IMR-90 (cell line): Measurements from ENCODE around the gene HAP1. TPM values are rescaled to one million over a fixed set of nuclear protein-coding genes. Genes with fewer than 3 reads are reported as not detected.
A peak's percentile ranks its signal among the peaks of the same experiment; 100 is the strongest.

Experiments used
- ATAC-seq: fragments of 200-7000 bp; cut with Tn5 transposase; 2 replicates; pipeline ENCODE4 v1.9.1; 2020; ENCODE audit warnings: low read depth, mild to moderate bottlenecking, moderate library complexity
- BruUV-seq: library from RNA; stranded (reverse); fragments of 400-500 nt; replicated peaks from 2 replicates; lab custom pipeline; 2021; lab: Mats Ljungman, UMichigan
- CTCF ChIA-PET: fragments of 300-600 bp; formaldehyde crosslinking; extraction: SDS; loops from one replicate; lab custom pipeline; 2021; ENCODE audit warnings: antibody characterized with exemption; lab: Yijun Ruan, JAX
- POLR2A ChIA-PET: fragments of 300-600 bp; sonication (Branson Sonifier 250); formaldehyde crosslinking; loops from one replicate; lab custom pipeline; 2022; ENCODE audit warnings: antibody characterized with exemption; ENCODE audit not compliant: unreplicated experiment; lab: Charles Lee
- DNase-seq: peaks from one replicate; pipeline ENCODE4 v3.0.0; 2013
- H2AFZ ChIP-seq: replicated peaks from 2 replicates; pipeline ENCODE3; 2013; ENCODE audit warnings: low read length, mild to moderate bottlenecking; ENCODE audit not compliant: poor library complexity
- H2AK5ac ChIP-seq: 2 replicates; pipeline ENCODE4 v1.6.1; 2013; ENCODE audit warnings: low read depth, low read length, inconsistent platforms
- H2AK9ac ChIP-seq: replicated peaks from 2 replicates; pipeline ENCODE3; 2013; ENCODE audit warnings: mild to moderate bottlenecking, low read depth, low read length, moderate library complexity; ENCODE audit not compliant: poor library complexity
- H2BK120ac ChIP-seq: 2 replicates; pipeline ENCODE4 v1.6.1; 2013; ENCODE audit warnings: low read depth, low read length, inconsistent platforms
- H2BK15ac ChIP-seq: 3 replicates; pipeline ENCODE4 v1.6.1; 2013; ENCODE audit warnings: low read depth, low read length, inconsistent platforms
- H2BK20ac ChIP-seq: 2 replicates; pipeline ENCODE4 v1.6.1; 2013; ENCODE audit warnings: low read depth, mild to moderate bottlenecking, inconsistent platforms, low read length, moderate library complexity
- H2BK5ac ChIP-seq: 2 replicates; pipeline ENCODE4 v1.6.1; 2013; ENCODE audit warnings: mild to moderate bottlenecking, low read depth, low read length, inconsistent platforms; ENCODE audit not compliant: poor library complexity, severe bottlenecking
- H3K14ac ChIP-seq: replicated peaks from 2 replicates; pipeline ENCODE4 v1.6.1; 2013; ENCODE audit warnings: low read depth, low read length, inconsistent platforms
- H3K18ac ChIP-seq: 2 replicates; pipeline ENCODE4 v1.6.1; 2013; ENCODE audit warnings: low read depth, low read length, control low read depth
- H3K23ac ChIP-seq: 2 replicates; pipeline ENCODE4 v1.6.1; 2013; ENCODE audit warnings: low read depth, low read length, inconsistent platforms
- H3K27ac ChIP-seq: 2 replicates; pipeline ENCODE4 v1.5.1; 2013; ENCODE audit warnings: mild to moderate bottlenecking, control low read depth, low read length; ENCODE audit not compliant: insufficient read depth
- H3K27me3 ChIP-seq: 2 replicates; pipeline ENCODE4 v1.6.1; 2013; ENCODE audit warnings: low read length; ENCODE audit not compliant: control insufficient read depth, insufficient read depth
- H3K36me3 ChIP-seq: 2 replicates; pipeline ENCODE4 v1.6.1; 2013; ENCODE audit warnings: low read length, mixed read lengths; ENCODE audit not compliant: control insufficient read depth, insufficient read depth
- H3K4ac ChIP-seq: 2 replicates; pipeline ENCODE4 v1.6.1; 2013; ENCODE audit warnings: low read depth, low read length, inconsistent platforms
- H3K4me1 ChIP-seq: 2 replicates; pipeline ENCODE4 v1.6.1; 2013; ENCODE audit warnings: low read length, mixed read lengths; ENCODE audit not compliant: control insufficient read depth, insufficient read depth
- H3K4me2 ChIP-seq: 2 replicates; pipeline ENCODE4 v1.6.1; 2013; ENCODE audit warnings: low read depth, mild to moderate bottlenecking, control low read depth, low read length, moderate library complexity
- H3K4me3 ChIP-seq: 2 replicates; pipeline ENCODE4 v1.5.1; 2013; ENCODE audit warnings: low read depth, mild to moderate bottlenecking, control low read depth, low read length, moderate library complexity; ENCODE audit not compliant: insufficient read depth
- H3K56ac ChIP-seq: 2 replicates; pipeline ENCODE4 v1.6.1; 2013; ENCODE audit warnings: low read length, inconsistent platforms; ENCODE audit not compliant: insufficient read depth; ENCODE audit errors: extremely low read depth
- H3K79me1 ChIP-seq, 2 experiments: 2 replicates each; pipeline ENCODE4 v1.6.1; 2013; ENCODE audit warnings: low read length in 2 of 2, inconsistent platforms in 1 of 2, low read depth in 1 of 2
- H3K9ac ChIP-seq: 2 replicates; pipeline ENCODE4 v1.6.1; 2013; ENCODE audit warnings: low read depth, low read length, control low read depth
- H3K9me1 ChIP-seq: 2 replicates; pipeline ENCODE4 v1.6.1; 2013; ENCODE audit warnings: low read length, inconsistent platforms; ENCODE audit not compliant: insufficient read depth
- H3K9me3 ChIP-seq: 2 replicates; pipeline ENCODE4 v1.6.1; 2013; ENCODE audit warnings: low read length; ENCODE audit not compliant: control insufficient read depth, insufficient read depth
- H4K20me1 ChIP-seq: 2 replicates; pipeline ENCODE4 v1.6.1; 2013; ENCODE audit warnings: low read length, inconsistent platforms; ENCODE audit not compliant: insufficient read depth
- H4K5ac ChIP-seq: 2 replicates; pipeline ENCODE4 v1.6.1; 2013; ENCODE audit warnings: mild to moderate bottlenecking, low read depth, low read length, control low read depth
- H4K8ac ChIP-seq, 2 experiments: 2 replicates each; pipeline ENCODE4 v1.6.1; 2013; ENCODE audit warnings: low read depth in 2 of 2, low read length in 2 of 2, control low read depth in 1 of 2, inconsistent platforms in 1 of 2
- H4K91ac ChIP-seq: 2 replicates; pipeline ENCODE4 v1.6.1; 2013; ENCODE audit warnings: low read depth, low read length, inconsistent platforms; ENCODE audit not compliant: insufficient read depth
- BHLHE40 ChIP-seq: fragments of 150-350 bp; IDR thresholded peaks from 2 replicates; pipeline ENCODE4 v1.6.1; 2016; ENCODE audit warnings: mild to moderate bottlenecking, low read depth, low read length
- CEBPB ChIP-seq: IDR thresholded peaks from 2 replicates; pipeline ENCODE4 v1.6.1; 2012; ENCODE audit warnings: low read depth, low read length, improper control_type of control experiment
- CHD1 ChIP-seq: IDR thresholded peaks from 2 replicates; pipeline ENCODE4 v1.6.1; 2012; ENCODE audit warnings: low read depth, low read length, improper control_type of control experiment
- FOS ChIP-seq: fragments of 150-350 bp; IDR thresholded peaks from 2 replicates; pipeline ENCODE4 v1.6.1; 2016; ENCODE audit warnings: low read depth, low read length
- MAFK ChIP-seq: IDR thresholded peaks from 2 replicates; pipeline ENCODE4 v1.6.1; 2012; ENCODE audit warnings: low read depth, low read length, improper control_type of control experiment
- MAZ ChIP-seq: IDR thresholded peaks from 2 replicates; pipeline ENCODE4 v1.6.1; 2012; ENCODE audit warnings: low read depth, mild to moderate bottlenecking, low read length, improper control_type of control experiment, moderate library complexity, borderline replicate concordance
- MXI1 ChIP-seq: IDR thresholded peaks from 2 replicates; pipeline ENCODE4 v1.6.1; 2012; ENCODE audit warnings: low read depth, mild to moderate bottlenecking, low read length, moderate library complexity, borderline replicate concordance
- NFE2L2 ChIP-seq: fragments of 150-350 bp; IDR thresholded peaks from 2 replicates; pipeline ENCODE4 v1.6.1; 2016; ENCODE audit warnings: low read depth, mild to moderate bottlenecking, low read length
- POLR2A ChIP-seq: IDR thresholded peaks from 2 replicates; pipeline ENCODE4 v1.6.1; 2012; ENCODE audit warnings: mild to moderate bottlenecking, low read depth, low read length
- RAD21 ChIP-seq: IDR thresholded peaks from 2 replicates; pipeline ENCODE4 v1.6.1; 2012; ENCODE audit warnings: low read length, improper control_type of control experiment
- RCOR1 ChIP-seq: IDR thresholded peaks from 2 replicates; pipeline ENCODE4 v1.6.1; 2012; ENCODE audit warnings: mild to moderate bottlenecking, low read length, improper control_type of control experiment; ENCODE audit not compliant: insufficient replicate concordance
- RFX5 ChIP-seq: IDR thresholded peaks from 2 replicates; pipeline ENCODE4 v1.8.0; 2012; ENCODE audit warnings: low read depth, mild to moderate bottlenecking, low read length, moderate library complexity
- SMC3 ChIP-seq: fragments of 150-350 bp; IDR thresholded peaks from 2 replicates; pipeline ENCODE4 v1.6.1; 2016; ENCODE audit warnings: low read depth, mild to moderate bottlenecking, antibody characterized with exemption, low read length, moderate library complexity
- WGBS, 2 experiments: methylation state at CpG; one replicate each; pipeline versions ENCODE4 v1.1.5 to v1.1.7; 2013; ENCODE audit warnings: missing lambda C conversion rate in 2 of 2; ENCODE audit not compliant: insufficient read length in 1 of 2; ENCODE audit errors: extremely low coverage in 2 of 2; 5-methylcytosine and 5-hydroxymethylcytosine counted together
- dilution Hi-C: fragments of 300-500 bp; cut with HindIII; formaldehyde crosslinking; loops from one replicate; pipeline ENCODE4 v1.14.3; 2018; ENCODE audit warnings: low sequenced_read_pairs; ENCODE audit not compliant: unreplicated experiment
- in situ Hi-C: fragments of 300-500 bp; cut with MboI; formaldehyde crosslinking; loops from 3 replicates; pipeline ENCODE4 v1.14.3; 2019; ENCODE audit warnings: low sequenced_read_pairs, inconsistent platforms, mixed read lengths
- intact Hi-C: fragments of 100-400 bp; cut with micrococcal nuclease; formaldehyde crosslinking; loops from 2 replicates; pipeline ENCODE4 v1.10.0; 2022
- polyA plus RNA-seq, 3 experiments: library from polyadenylated mRNA; depleted of rRNA; stranded (reverse); fragments of >200 nt; gene quantifications; 2 replicates each; pipeline ENCODE4 v1.2.3, GENCODE V29; 2012; ENCODE audit warnings: low replicate concordance in 1 of 3
- total RNA-seq: library from RNA; depleted of rRNA; stranded (reverse); fragments of >200 nt; gene quantifications from 2 replicates; pipeline ENCODE4 v1.2.3, GENCODE V29; 2012
- TF ChIP-seq, protein P1 (sequence below): fragments of 150-350 bp; IDR thresholded peaks from 2 replicates; pipeline ENCODE4 v1.6.1; 2017; ENCODE audit warnings: mild to moderate bottlenecking, antibody characterized with exemption, low read length, low read depth
- TF ChIP-seq, protein P2 (sequence below): fragments of 150-350 bp; IDR thresholded peaks from 2 replicates; pipeline ENCODE4 v1.6.1; 2016; ENCODE audit warnings: low read depth, mild to moderate bottlenecking, low read length, moderate library complexity, borderline replicate concordance
- TF ChIP-seq, protein P3 (sequence below): conservative IDR thresholded peaks from 2 replicates; pipeline ENCODE4 v1.5.1; 2012; ENCODE audit warnings: mild to moderate bottlenecking, low read depth, low read length, improper control_type of control experiment

The HAP1 gene
- total and polyA plus RNA-seq, 2 of the 4 experiments (the other 2 are of a cell fraction), result under 0.01 to 0.09 TPM

DNA sequence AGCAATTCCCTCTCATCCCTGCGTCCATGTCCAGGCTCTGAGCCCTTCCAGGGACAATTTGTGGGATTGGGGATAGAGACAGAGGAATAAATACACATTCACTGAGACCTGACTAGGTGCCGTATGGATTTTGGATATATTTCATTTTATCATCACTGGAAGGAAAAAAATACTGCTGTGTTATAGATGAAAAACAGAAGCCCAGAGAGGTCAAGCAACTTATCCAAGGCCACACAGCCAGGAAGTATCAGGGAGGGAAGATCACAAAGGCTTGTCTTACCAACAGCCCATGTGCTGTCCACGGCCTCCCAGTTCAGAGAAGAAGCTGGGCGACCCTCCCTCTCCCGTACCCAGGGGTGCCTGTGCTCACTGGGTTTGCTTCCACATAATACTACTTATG lies 6.1 kb upstream of the HAP1 start:
- H3K56ac ChIP-seq, result no peak overlapping the region
- BruUV-seq, result no TSS peak
- ChIA-PET POLR2A (interaction anchor here (0.6 kb wide), 1 partner anchor 190 kb away, joined by 4 read pairs; the partner anchor contains the start of gene ODAD4), CTCF (no interaction called here)
- H3K14ac ChIP-seq, result no peak overlapping the region
- H2AFZ ChIP-seq, result no peak overlapping the region
- H2BK20ac ChIP-seq, result no peak overlapping the region
- H2AK9ac ChIP-seq, result no peak overlapping the region
- peaks cover 5% of the 10 kb centered on the region; the same call in 1 of the 2 replicates for H3K4me1 ChIP-seq
- no peaks in the 10 kb centered on the region for H3K9me3 ChIP-seq
- dilution Hi-C loops, result no loop called here
- no peak overlapping the region for H3K27ac ChIP-seq
- H4K91ac ChIP-seq, result no peak overlapping the region
- H2BK120ac ChIP-seq, result no peak overlapping the region
- H3K18ac ChIP-seq, result no peak overlapping the region
- H3K36me3 ChIP-seq, result no peaks in the 10 kb centered on the region
- no peaks in the 10 kb centered on the region for H3K79me1 ChIP-seq
- H3K27me3 ChIP-seq, result peaks cover 17% of the 10 kb centered on the region
- H3K9me1 ChIP-seq, result no peaks in the 10 kb centered on the region
- H4K5ac ChIP-seq, result no peak overlapping the region
- no peaks in the 10 kb centered on the region for H4K20me1 ChIP-seq
- H2AK5ac ChIP-seq, result peak overlapping the region; percentile 20; the same call in 1 of the 2 replicates
- no peak overlapping the region for H4K8ac ChIP-seq
- H3K9ac ChIP-seq, result no peak overlapping the region
- DNase-seq, result no peak
- no peak overlapping the region for H2BK5ac ChIP-seq
- in situ Hi-C loops, result no loop called here
- H2BK15ac ChIP-seq, result no peak overlapping the region
- no peak overlapping the region for H3K23ac ChIP-seq
- 100% methylated on average over 1 of the region's 5 CpGs; no CpG with 5 or more reads in 1 of the 2 experiments for WGBS, 2 experiments
- intact Hi-C loops, result no loop called here
- TF ChIP-seq, protein P1, sequence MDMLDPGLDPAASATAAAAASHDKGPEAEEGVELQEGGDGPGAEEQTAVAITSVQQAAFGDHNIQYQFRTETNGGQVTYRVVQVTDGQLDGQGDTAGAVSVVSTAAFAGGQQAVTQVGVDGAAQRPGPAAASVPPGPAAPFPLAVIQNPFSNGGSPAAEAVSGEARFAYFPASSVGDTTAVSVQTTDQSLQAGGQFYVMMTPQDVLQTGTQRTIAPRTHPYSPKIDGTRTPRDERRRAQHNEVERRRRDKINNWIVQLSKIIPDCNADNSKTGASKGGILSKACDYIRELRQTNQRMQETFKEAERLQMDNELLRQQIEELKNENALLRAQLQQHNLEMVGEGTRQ, result no peak
- TF ChIP-seq RFX5 (no peak), SMC3 (no peak), POLR2A (no peak), MXI1 (no peak), MAFK (no peak), RAD21 (no peak), CHD1 (no peak), CEBPB (no peak), MAZ (no peak), NFE2L2 (no peak), FOS (no peak), BHLHE40 (no peak), RCOR1 (no peak)
- TF ChIP-seq, protein P2, sequence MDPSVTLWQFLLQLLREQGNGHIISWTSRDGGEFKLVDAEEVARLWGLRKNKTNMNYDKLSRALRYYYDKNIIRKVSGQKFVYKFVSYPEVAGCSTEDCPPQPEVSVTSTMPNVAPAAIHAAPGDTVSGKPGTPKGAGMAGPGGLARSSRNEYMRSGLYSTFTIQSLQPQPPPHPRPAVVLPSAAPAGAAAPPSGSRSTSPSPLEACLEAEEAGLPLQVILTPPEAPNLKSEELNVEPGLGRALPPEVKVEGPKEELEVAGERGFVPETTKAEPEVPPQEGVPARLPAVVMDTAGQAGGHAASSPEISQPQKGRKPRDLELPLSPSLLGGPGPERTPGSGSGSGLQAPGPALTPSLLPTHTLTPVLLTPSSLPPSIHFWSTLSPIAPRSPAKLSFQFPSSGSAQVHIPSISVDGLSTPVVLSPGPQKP, result no peak
- TF ChIP-seq, protein P3, sequence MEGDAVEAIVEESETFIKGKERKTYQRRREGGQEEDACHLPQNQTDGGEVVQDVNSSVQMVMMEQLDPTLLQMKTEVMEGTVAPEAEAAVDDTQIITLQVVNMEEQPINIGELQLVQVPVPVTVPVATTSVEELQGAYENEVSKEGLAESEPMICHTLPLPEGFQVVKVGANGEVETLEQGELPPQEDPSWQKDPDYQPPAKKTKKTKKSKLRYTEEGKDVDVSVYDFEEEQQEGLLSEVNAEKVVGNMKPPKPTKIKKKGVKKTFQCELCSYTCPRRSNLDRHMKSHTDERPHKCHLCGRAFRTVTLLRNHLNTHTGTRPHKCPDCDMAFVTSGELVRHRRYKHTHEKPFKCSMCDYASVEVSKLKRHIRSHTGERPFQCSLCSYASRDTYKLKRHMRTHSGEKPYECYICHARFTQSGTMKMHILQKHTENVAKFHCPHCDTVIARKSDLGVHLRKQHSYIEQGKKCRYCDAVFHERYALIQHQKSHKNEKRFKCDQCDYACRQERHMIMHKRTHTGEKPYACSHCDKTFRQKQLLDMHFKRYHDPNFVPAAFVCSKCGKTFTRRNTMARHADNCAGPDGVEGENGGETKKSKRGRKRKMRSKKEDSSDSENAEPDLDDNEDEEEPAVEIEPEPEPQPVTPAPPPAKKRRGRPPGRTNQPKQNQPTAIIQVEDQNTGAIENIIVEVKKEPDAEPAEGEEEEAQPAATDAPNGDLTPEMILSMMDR, result no peak
- no peak overlapping the region for H3K4ac ChIP-seq
- H3K4me2 ChIP-seq, result no peak overlapping the region
- H3K4me3 ChIP-seq, result no peak overlapping the region
- ATAC-seq, result no peak
